ENCODE results near the gene INO80C. TPM values are rescaled to one million over a fixed set of nuclear protein-coding genes. Genes with fewer than 3 reads are reported as not detected.

INO80C gene
- total RNA-seq, 1 donor, result 4.8 TPM

DNA sequence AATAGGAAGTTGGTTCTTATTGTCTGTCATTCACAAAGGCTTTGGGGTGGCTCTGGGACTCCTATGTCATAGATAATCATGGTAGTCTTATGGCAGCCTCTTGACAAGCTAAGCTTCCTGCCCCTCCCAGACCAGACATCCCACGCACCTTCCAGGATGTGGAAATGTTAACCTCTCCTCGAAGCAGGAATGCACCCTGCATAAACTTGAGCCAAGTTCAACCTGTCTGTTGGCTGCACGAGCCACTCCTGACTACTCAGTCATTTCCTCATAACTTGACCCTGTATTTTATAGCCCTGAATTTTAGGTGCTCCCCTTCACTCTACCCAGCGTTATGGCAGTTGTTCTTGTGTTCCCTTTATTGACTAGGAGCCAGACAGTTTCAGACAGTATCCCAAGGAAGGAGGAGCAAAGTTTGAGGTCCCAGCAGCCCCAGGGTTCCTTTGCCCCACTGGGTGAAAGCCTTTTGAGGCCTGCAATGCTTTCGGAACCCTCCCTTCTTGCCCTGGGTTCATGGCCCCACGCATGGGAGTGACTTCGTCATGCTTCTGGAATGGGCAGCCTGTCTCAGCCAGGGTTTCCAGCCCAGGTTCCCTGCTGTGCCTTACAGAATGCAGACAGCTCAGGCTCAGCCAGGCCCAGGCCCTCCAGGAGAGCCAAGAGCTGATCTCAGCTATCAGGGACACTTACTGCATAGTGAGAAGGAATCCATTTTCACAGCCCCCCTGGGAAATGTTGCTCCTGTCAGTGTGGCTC lies 15.6 kb upstream of the INO80C start:
- H3K4me3 ChIP-seq (ENCODE audit: low read depth, low read length), result no peak overlapping the region
- DNase-seq (ENCODE audit: low read depth), result peak; percentile 86
- TF ChIP-seq, protein P1, sequence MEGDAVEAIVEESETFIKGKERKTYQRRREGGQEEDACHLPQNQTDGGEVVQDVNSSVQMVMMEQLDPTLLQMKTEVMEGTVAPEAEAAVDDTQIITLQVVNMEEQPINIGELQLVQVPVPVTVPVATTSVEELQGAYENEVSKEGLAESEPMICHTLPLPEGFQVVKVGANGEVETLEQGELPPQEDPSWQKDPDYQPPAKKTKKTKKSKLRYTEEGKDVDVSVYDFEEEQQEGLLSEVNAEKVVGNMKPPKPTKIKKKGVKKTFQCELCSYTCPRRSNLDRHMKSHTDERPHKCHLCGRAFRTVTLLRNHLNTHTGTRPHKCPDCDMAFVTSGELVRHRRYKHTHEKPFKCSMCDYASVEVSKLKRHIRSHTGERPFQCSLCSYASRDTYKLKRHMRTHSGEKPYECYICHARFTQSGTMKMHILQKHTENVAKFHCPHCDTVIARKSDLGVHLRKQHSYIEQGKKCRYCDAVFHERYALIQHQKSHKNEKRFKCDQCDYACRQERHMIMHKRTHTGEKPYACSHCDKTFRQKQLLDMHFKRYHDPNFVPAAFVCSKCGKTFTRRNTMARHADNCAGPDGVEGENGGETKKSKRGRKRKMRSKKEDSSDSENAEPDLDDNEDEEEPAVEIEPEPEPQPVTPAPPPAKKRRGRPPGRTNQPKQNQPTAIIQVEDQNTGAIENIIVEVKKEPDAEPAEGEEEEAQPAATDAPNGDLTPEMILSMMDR (IDR thresholded peaks at IDR 0.05; ENCODE audit: insufficient read depth, low read length), result no peak

DNA sequence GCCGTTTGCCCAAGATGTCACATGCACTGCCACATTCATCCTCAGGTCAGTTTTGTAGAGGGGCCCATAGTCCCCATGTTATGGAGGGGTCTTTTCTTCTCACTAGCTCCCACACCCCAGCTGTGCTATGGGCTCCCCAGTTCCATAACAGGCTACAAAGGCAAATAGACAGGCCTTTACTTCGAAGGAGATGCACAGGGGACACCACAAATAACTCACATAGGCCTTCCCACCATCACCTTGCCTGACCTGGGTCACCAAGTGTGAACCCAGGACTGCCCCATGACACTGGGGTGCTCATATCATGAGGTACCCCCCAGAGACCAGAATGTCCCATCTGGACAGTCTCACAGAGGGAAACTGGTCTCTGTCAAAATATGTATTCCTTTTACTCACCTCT lies 15.0 kb upstream of the INO80C start:
- TF ChIP-seq, protein P1 (IDR thresholded peaks at IDR 0.05; ENCODE audit: insufficient read depth, low read length), result no peak
- no peak overlapping the region for H3K4me3 ChIP-seq (ENCODE audit: low read depth, low read length)
- no peak for DNase-seq (ENCODE audit: low read depth)

DNA sequence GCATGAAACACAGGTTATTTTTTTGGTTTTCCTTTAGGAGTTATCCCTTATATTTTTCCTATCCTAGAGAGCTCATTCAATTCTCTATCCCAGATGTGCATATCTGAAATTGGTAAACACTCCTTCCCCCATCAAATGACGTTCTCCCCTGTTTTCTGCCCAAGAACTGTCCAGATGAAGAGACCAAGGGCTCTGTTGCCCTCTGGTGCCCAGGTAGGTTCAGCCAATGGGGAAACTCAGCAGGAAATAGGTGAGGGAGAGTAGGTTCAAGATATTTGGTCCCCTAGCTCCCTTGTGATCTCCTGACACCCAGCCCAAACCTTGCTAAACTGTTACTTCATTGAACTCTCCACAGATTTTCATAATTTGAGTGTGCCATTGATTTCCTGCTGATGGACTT lies 14.1 kb upstream of the INO80C start:
- TF ChIP-seq, protein P1 (IDR thresholded peaks at IDR 0.05; ENCODE audit: insufficient read depth, low read length), result no peak
- no peak overlapping the region for H3K4me3 ChIP-seq (ENCODE audit: low read depth, low read length)
- DNase-seq (ENCODE audit: low read depth), result no peak

DNA sequence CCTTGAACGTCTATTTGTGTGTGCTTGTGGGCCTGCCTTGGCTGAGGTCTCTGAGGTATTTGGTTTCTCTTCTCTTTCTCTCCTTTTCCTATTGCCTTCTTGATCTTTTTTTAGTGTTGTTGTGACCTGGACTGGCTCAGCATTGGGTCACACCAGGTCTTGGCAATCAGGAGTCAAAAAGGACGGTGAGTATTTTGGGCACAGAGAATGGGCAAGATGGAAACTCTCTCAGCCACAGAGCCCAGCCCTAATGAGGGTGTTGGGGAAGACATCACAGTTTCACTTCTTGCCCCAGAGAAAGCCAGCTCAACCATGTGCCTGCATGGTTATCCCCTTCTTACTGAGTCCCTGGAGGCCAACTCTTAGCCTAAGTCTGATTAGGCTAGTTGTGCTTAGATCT lies 13.7 kb upstream of the INO80C start:
- no peak overlapping the region for H3K4me3 ChIP-seq (ENCODE audit: low read depth, low read length)
- DNase-seq (ENCODE audit: low read depth), result no peak
- TF ChIP-seq, protein P1 (IDR thresholded peaks at IDR 0.05; ENCODE audit: insufficient read depth, low read length), result no peak

DNA sequence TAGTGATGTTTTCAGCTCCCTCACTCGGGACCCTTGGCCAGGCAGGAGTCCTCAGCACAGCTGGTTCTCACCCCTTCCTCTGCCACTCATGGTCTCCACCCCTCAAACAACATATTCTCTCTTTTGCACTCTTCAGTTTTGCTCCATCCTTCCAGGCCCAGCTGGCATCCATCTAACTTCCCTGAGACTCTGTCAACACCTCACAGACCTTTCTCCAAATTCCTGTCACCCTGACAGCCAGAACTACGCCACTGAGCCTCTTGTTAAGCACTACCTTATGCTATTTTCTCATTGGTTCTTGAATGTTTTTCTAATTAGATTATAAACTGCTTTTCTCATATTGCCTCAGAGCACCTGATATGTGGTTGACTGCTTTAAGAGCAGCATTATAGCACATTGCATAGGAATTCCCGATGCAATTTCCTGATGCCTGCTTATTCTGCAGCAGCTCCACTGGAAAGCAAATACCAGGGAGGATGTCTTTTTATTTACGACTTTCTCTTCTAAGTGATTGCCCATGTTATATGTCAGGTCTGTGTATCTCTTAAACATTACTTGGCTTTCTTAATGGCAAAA lies 12.4 kb upstream of the INO80C start:
- H3K4me3 ChIP-seq (ENCODE audit: low read depth, low read length), result no peak overlapping the region
- TF ChIP-seq, protein P1 (IDR thresholded peaks at IDR 0.05; ENCODE audit: insufficient read depth, low read length), result no peak
- no peak for DNase-seq (ENCODE audit: low read depth)

DNA sequence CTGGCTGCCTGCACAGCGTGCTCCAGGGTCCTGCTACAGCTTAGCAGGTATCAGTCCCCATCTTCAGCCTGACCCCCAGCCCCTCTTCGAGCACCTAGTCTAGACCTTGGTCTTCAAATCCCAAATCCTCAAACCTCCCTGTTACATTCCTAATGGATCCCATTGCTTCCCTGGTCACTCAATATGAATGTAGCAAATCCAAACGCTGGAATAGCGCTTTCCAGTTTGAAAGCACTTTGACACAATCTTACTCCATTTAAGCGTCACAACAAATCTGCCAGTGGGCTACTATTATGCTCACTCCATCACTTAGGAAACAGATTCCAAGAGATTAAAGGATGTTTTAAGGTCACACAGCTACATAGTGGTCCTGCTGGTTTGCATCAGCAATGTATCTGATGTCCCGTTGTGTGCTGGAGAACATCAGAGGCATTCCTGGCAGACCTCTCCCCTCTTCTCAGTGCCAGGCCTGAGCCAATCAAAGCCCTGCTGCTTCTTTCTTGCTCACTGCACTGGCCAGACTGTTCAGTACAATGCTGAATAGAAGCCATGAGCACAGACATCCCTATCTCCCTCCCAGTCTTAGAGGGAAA lies 11.1 kb upstream of the INO80C start:
- TF ChIP-seq, protein P1 (IDR thresholded peaks at IDR 0.05; ENCODE audit: insufficient read depth, low read length), result no peak

More for the DNA sequence above, 11.1 kb upstream of the INO80C start:
- DNase-seq (ENCODE audit: low read depth), result no peak
- no peak overlapping the region for H3K4me3 ChIP-seq (ENCODE audit: low read depth, low read length)
